ENCODE results near the gene EEFSEC. TPM values are rescaled to one million over a fixed set of nuclear protein-coding genes. Genes with fewer than 3 reads are reported as not detected.

The EEFSEC gene
- total RNA-seq, 1 donor from 2014 or later = 6.1 TPM

- peak; percentile 42 for DNase-seq (ENCODE audit: low read depth)
- H3K9me3 ChIP-seq (ENCODE audit: insufficient read depth, low read depth, low read length) = peaks cover under 1% of the 10 kb centered on the region
- H3K4me1 ChIP-seq (ENCODE audit: insufficient read depth, low read length) = no peaks in the 10 kb centered on the region
- no peak overlapping the region for H3K27ac ChIP-seq (ENCODE audit: low read depth, low read length)
- Mint-ChIP-seq H3K4me1 (ENCODE audit: low read depth, unreplicated experiment) (no peaks in the 10 kb centered on the region), H3K27me3 (ENCODE audit: low read depth, unreplicated experiment) (peaks cover 64% of the 10 kb centered on the region), H3K27ac (ENCODE audit: unreplicated experiment) (no peak overlapping the region), H3K9me3 (ENCODE audit: unreplicated experiment) (no peaks in the 10 kb centered on the region), H3K4me3 (ENCODE audit: unreplicated experiment) (no peak overlapping the region), H3K36me3 (ENCODE audit: low read depth, unreplicated experiment) (no peaks in the 10 kb centered on the region)
- H4K20me1 ChIP-seq (ENCODE audit: insufficient read depth, low read length) = no peaks in the 10 kb centered on the region
- H3K27me3 ChIP-seq (ENCODE audit: insufficient read depth, low read length) = peaks cover 16% of the 10 kb centered on the region
- FAIRE-seq = no peak
- no peak overlapping the region for H2AFZ ChIP-seq (ENCODE audit: low read depth, low read length)
- TF ChIP-seq EZH2 (IDR thresholded peaks at IDR 0.05; ENCODE audit: insufficient read depth, low read length) = no peak
- no peak for TF ChIP-seq CTCF (IDR thresholded peaks at IDR 0.05; ENCODE audit: insufficient read depth, low read depth, low read length)
- H3K4me3 ChIP-seq (ENCODE audit: insufficient read depth, low read depth, low read length) = no peak overlapping the region
- H3K4me2 ChIP-seq (ENCODE audit: low read length) = no peak overlapping the region
- no peaks in the 10 kb centered on the region for H3K36me3 ChIP-seq (ENCODE audit: insufficient read depth, low read length)
- H3K9ac ChIP-seq (ENCODE audit: low read length) = no peak overlapping the region
- no peaks in the 10 kb centered on the region for H3K79me2 ChIP-seq (ENCODE audit: insufficient read depth, low read length)
Measured at GRCh38 chr3:128424508-128425069, 271.3 kb downstream of the EEFSEC start.

- DNase-seq (ENCODE audit: low read depth) (no peak), FAIRE-seq (no peak)
- peaks cover 67% of the 10 kb centered on the region for H3K27me3 Mint-ChIP-seq (ENCODE audit: low read depth, unreplicated experiment)
Measured at GRCh38 chr3:128425142-128425845, 272.0 kb downstream of the EEFSEC start.

More at GRCh38 chr3:128425142-128425845, 272.0 kb downstream of the EEFSEC start:
- no peaks in the 10 kb centered on the region for H4K20me1 ChIP-seq (ENCODE audit: insufficient read depth, low read length)
- H3K27ac ChIP-seq (ENCODE audit: low read depth, low read length) = no peak overlapping the region
- Mint-ChIP-seq H3K4me1 (ENCODE audit: low read depth, unreplicated experiment) (no peaks in the 10 kb centered on the region), H3K36me3 (ENCODE audit: low read depth, unreplicated experiment) (no peaks in the 10 kb centered on the region), H3K27ac (ENCODE audit: unreplicated experiment) (no peak overlapping the region), H3K9me3 (ENCODE audit: unreplicated experiment) (no peaks in the 10 kb centered on the region), H3K4me3 (ENCODE audit: unreplicated experiment) (no peak overlapping the region)
- no peaks in the 10 kb centered on the region for H3K9me3 ChIP-seq (ENCODE audit: insufficient read depth, low read depth, low read length)
- H3K79me2 ChIP-seq (ENCODE audit: insufficient read depth, low read length) = no peaks in the 10 kb centered on the region
- H3K9ac ChIP-seq (ENCODE audit: low read length) = no peak overlapping the region
- peaks cover 21% of the 10 kb centered on the region for H3K27me3 ChIP-seq (ENCODE audit: insufficient read depth, low read length)
- no peak for TF ChIP-seq EZH2 (IDR thresholded peaks at IDR 0.05; ENCODE audit: insufficient read depth, low read length)
- TF ChIP-seq CTCF (IDR thresholded peaks at IDR 0.05; ENCODE audit: insufficient read depth, low read depth, low read length) = no peak
- H3K36me3 ChIP-seq (ENCODE audit: insufficient read depth, low read length) = no peaks in the 10 kb centered on the region
- no peak overlapping the region for H2AFZ ChIP-seq (ENCODE audit: low read depth, low read length)
- H3K4me1 ChIP-seq (ENCODE audit: insufficient read depth, low read length) = no peaks in the 10 kb centered on the region
- H3K4me2 ChIP-seq (ENCODE audit: low read length) = no peak overlapping the region
- no peak overlapping the region for H3K4me3 ChIP-seq (ENCODE audit: insufficient read depth, low read depth, low read length)
